ENCODE data around the gene VAMP5. TPM values are rescaled to one million over a fixed set of nuclear protein-coding genes. Genes with fewer than 3 reads are reported as not detected.
"Not testable (repeated sequence)": the region's sequence is repeated elsewhere in the genome, so short reads cannot be mapped to it uniquely, and the experiment has no call there.

Gene VAMP5
- total RNA-seq, 1 donor from 2014 or later = 41.0 TPM

- no peaks in the 10 kb centered on the region for H3K27me3 Mint-ChIP-seq (ENCODE audit: low read depth)
- no peaks in the 10 kb centered on the region for H3K9me3 Mint-ChIP-seq
- DNase-seq (ENCODE audit: low spot score) = peak; percentile 75
- peak within 1 kb of the TSS; percentile 83 for H3K4me3 Mint-ChIP-seq (ENCODE audit: low read depth)
- intact Hi-C loops (cut with micrococcal nuclease) = loop anchor here (1.0 to 5.0 kb wide), 4 partner anchors 9 to 65 kb away; partner anchors contain the start of genes GGCX, MAT2A and USP39
- peak within 1 kb of the TSS; percentile 33 for H3K27ac Mint-ChIP-seq
- peaks cover 13% of the 10 kb centered on the region for H3K36me3 Mint-ChIP-seq (ENCODE audit: low read depth)
- H3K4me1 Mint-ChIP-seq (ENCODE audit: low read depth) = peaks cover 9% of the 10 kb centered on the region
These were observed 18.4 kb downstream of the VAMP5 start, which contains the start of gene TMEM150A for GRCh38 chr2:85602476-85603234. TSS of gene TMEM150A (minus strand) at chr2:85602698. CDS start at chr2:85601948, 750 bp downstream.

- not testable (repeated sequence) for H3K27me3 Mint-ChIP-seq (ENCODE audit: low read depth); H3K4me3 Mint-ChIP-seq (ENCODE audit: low read depth); H3K27ac Mint-ChIP-seq; DNase-seq (ENCODE audit: low spot score); H3K9me3 Mint-ChIP-seq
- Mint-ChIP-seq H3K4me1 (ENCODE audit: low read depth) (peaks cover 12% of the 10 kb centered on the region), H3K36me3 (ENCODE audit: low read depth) (peaks cover 24% of the 10 kb centered on the region)
- intact Hi-C loops (cut with micrococcal nuclease) = loop anchor here (5.0 kb wide), 1 partner anchor 67 kb away; the partner anchor contains the start of gene MAT2A
These were observed 19.9 kb downstream of the VAMP5 start for GRCh38 chr2:85604133-85604444.

- peaks cover 12% of the 10 kb centered on the region for H3K4me1 Mint-ChIP-seq (ENCODE audit: low read depth)
These were observed 20.5 kb downstream of the VAMP5 start for GRCh38 chr2:85604568-85605339.

GRCh38 chr2:85605406-85606115, 21.3 kb downstream of the VAMP5 start:
- Mint-ChIP-seq H3K4me1 (ENCODE audit: low read depth) (peaks cover 14% of the 10 kb centered on the region), H3K36me3 (ENCODE audit: low read depth) (peaks cover 28% of the 10 kb centered on the region), H3K9me3 (no peaks in the 10 kb centered on the region), H3K4me3 (ENCODE audit: low read depth) (no peak overlapping the region), H3K27ac (no peak overlapping the region), H3K27me3 (ENCODE audit: low read depth) (no peaks in the 10 kb centered on the region)
- intact Hi-C loops (cut with micrococcal nuclease) = no loop called here
- DNase-seq (ENCODE audit: low spot score) = no peak

More at GRCh38 chr2:85604568-85605339, 20.5 kb downstream of the VAMP5 start:
- DNase-seq (ENCODE audit: low spot score) = no peak
- no peaks in the 10 kb centered on the region for H3K9me3 Mint-ChIP-seq
- H3K27me3 Mint-ChIP-seq (ENCODE audit: low read depth) = no peaks in the 10 kb centered on the region
- H3K4me3 Mint-ChIP-seq (ENCODE audit: low read depth) = no peak overlapping the region
- intact Hi-C loops (cut with micrococcal nuclease) = loop anchor here (5.0 kb wide), 1 partner anchor 67 kb away; the partner anchor contains the start of gene MAT2A
- no peak overlapping the region for H3K27ac Mint-ChIP-seq
- peaks cover 24% of the 10 kb centered on the region for H3K36me3 Mint-ChIP-seq (ENCODE audit: low read depth)

- no peaks in the 10 kb centered on the region for H3K9me3 Mint-ChIP-seq
- H3K27me3 Mint-ChIP-seq (ENCODE audit: low read depth) = no peaks in the 10 kb centered on the region
- peaks cover 14% of the 10 kb centered on the region for H3K4me1 Mint-ChIP-seq (ENCODE audit: low read depth)
- no peak for DNase-seq (ENCODE audit: low spot score)
- no peak overlapping the region for H3K4me3 Mint-ChIP-seq (ENCODE audit: low read depth)
- intact Hi-C loops (cut with micrococcal nuclease) = no loop called here
- H3K36me3 Mint-ChIP-seq (ENCODE audit: low read depth) = peaks cover 28% of the 10 kb centered on the region
- no peak overlapping the region for H3K27ac Mint-ChIP-seq
These were observed 21.9 kb downstream of the VAMP5 start for GRCh38 chr2:85606116-85606455.

GRCh38 chr2:85607268-85608215, 23.3 kb downstream of the VAMP5 start:
- H3K4me3 Mint-ChIP-seq (ENCODE audit: low read depth) = no peak overlapping the region
- no peaks in the 10 kb centered on the region for H3K9me3 Mint-ChIP-seq
- H3K27me3 Mint-ChIP-seq (ENCODE audit: low read depth) = no peaks in the 10 kb centered on the region
- no peak for DNase-seq (ENCODE audit: low spot score)
- H3K4me1 Mint-ChIP-seq (ENCODE audit: low read depth) = peaks cover 11% of the 10 kb centered on the region
- peaks cover 32% of the 10 kb centered on the region for H3K36me3 Mint-ChIP-seq (ENCODE audit: low read depth)
- H3K27ac Mint-ChIP-seq = no peak overlapping the region
- intact Hi-C loops (cut with micrococcal nuclease) = no loop called here

- Mint-ChIP-seq H3K36me3 (ENCODE audit: low read depth) (peaks cover 32% of the 10 kb centered on the region), H3K9me3 (no peaks in the 10 kb centered on the region), H3K27me3 (ENCODE audit: low read depth) (no peaks in the 10 kb centered on the region), H3K4me3 (ENCODE audit: low read depth) (peak overlapping the region; percentile 100), H3K4me1 (ENCODE audit: low read depth) (peaks cover 5% of the 10 kb centered on the region), H3K27ac (peak overlapping the region; percentile 97)
- no peak for DNase-seq (ENCODE audit: low spot score)
- intact Hi-C loops (cut with micrococcal nuclease) = loop anchor here (1.0 to 10.0 kb wide), 4 partner anchors 9 to 584 kb away; partner anchors contain the start of genes IMMT, MRPL35, RNF181 and SH2D6
These were observed 27.0 kb downstream of the VAMP5 start for GRCh38 chr2:85611217-85611704.

- H3K27me3 Mint-ChIP-seq (ENCODE audit: low read depth) = no peaks in the 10 kb centered on the region
- peak within 1 kb of the TSS; percentile 100 for H3K4me3 Mint-ChIP-seq (ENCODE audit: low read depth)
- H3K36me3 Mint-ChIP-seq (ENCODE audit: low read depth) = peaks cover 32% of the 10 kb centered on the region
- no peaks in the 10 kb centered on the region for H3K9me3 Mint-ChIP-seq
- DNase-seq (ENCODE audit: low spot score) = peak; percentile 85
- peak within 1 kb of the TSS; percentile 97 for H3K27ac Mint-ChIP-seq
- peaks cover 5% of the 10 kb centered on the region for H3K4me1 Mint-ChIP-seq (ENCODE audit: low read depth)
- intact Hi-C loops (cut with micrococcal nuclease) = loop anchor here (1.0 to 10.0 kb wide), 4 partner anchors 10 to 583 kb away; partner anchors contain the start of genes IMMT, MRPL35, RNF181 and SH2D6
These were observed 27.7 kb downstream of the VAMP5 start, which contains the start of gene C2orf68 for GRCh38 chr2:85611705-85612587. TSS of gene C2orf68 (minus strand) at chr2:85612066. CDS start at chr2:85611984, 82 bp downstream.

- Mint-ChIP-seq H3K4me3 (ENCODE audit: low read depth) (no peak overlapping the region), H3K36me3 (ENCODE audit: low read depth) (peaks cover 31% of the 10 kb centered on the region), H3K4me1 (ENCODE audit: low read depth) (peaks cover 12% of the 10 kb centered on the region), H3K9me3 (no peaks in the 10 kb centered on the region), H3K27me3 (ENCODE audit: low read depth) (no peaks in the 10 kb centered on the region), H3K27ac (no peak overlapping the region)
- no peak for DNase-seq (ENCODE audit: low spot score)
- intact Hi-C loops (cut with micrococcal nuclease) = loop anchor here (5.0 to 10.0 kb wide), 2 partner anchors 197 to 581 kb away; partner anchors contain the start of genes IMMT, MRPL35 and SH2D6
These were observed 29.7 kb downstream of the VAMP5 start for GRCh38 chr2:85613717-85614515.

GRCh38 chr2:85614757-85615156, 30.5 kb downstream of the VAMP5 start:
- intact Hi-C loops (cut with micrococcal nuclease) = loop anchor here (5.0 to 10.0 kb wide), 3 partner anchors 197 to 580 kb away; partner anchors contain the start of genes IMMT, MRPL35, POLR1A and PTCD3
- H3K27ac Mint-ChIP-seq; H3K27me3 Mint-ChIP-seq (ENCODE audit: low read depth); H3K9me3 Mint-ChIP-seq; DNase-seq (ENCODE audit: low spot score); H3K4me3 Mint-ChIP-seq (ENCODE audit: low read depth): not testable (repeated sequence)
- Mint-ChIP-seq H3K36me3 (ENCODE audit: low read depth) (peaks cover 30% of the 10 kb centered on the region), H3K4me1 (ENCODE audit: low read depth) (peaks cover 14% of the 10 kb centered on the region)

All from activated T-helper 2 cell treated with anti-CD3 and anti-CD28 coated beads, Interferon-gamma antibody, Interleukin-2, Interleukin-4, amounts not matched to agents 10 μg/mL and 5 μg/mL and 100 μg/mL, durations not matched to agents 14 hours and 24 hours and 36 hours (primary cell).